Peyer's patch (tissue), 4 donors: ENCODE measurements around the gene IFNL4. TPM values are rescaled to one million over a fixed set of nuclear protein-coding genes. Genes with fewer than 3 reads are reported as not detected.
A peak's percentile ranks its signal among the peaks of the same experiment; 100 is the strongest.
"Not testable (repeated sequence)": the region's sequence is repeated elsewhere in the genome, so short reads cannot be mapped to it uniquely, and the experiment has no call there.

Source experiments
- DNase-seq, 3 donors: peaks; one replicate each; pipeline ENCODE4 v3.0.0-alpha.2; 2017 to 2019
- H3K27ac ChIP-seq, 4 donors: fragments of 200-600 bp; sonication (generic); one replicate each; pipeline ENCODE4 v1.5.1; 2016 to 2019
- H3K27me3 ChIP-seq, 2 donors: fragments of 200-600 bp; sonication (generic); one replicate each; pipeline ENCODE4 v1.5.1; 2019
- H3K36me3 ChIP-seq, 3 donors: fragments of 200-600 bp; sonication (generic); one replicate each; pipeline ENCODE4 v1.5.1; 2016 to 2019
- H3K4me1 ChIP-seq, 4 donors: fragments of 200-600 bp; sonication (generic); one replicate each; pipeline ENCODE4 v1.5.1; 2016 to 2019
- H3K4me3 ChIP-seq, 4 donors: fragments of 200-600 bp; sonication (generic); 1 replicate in 3 of 4; 2 replicates in 1 of 4; pipeline ENCODE4 v1.5.1; 2016 to 2019; ENCODE audit warnings: mild to moderate bottlenecking in 1 of 4
- H3K9me3 ChIP-seq, 4 donors: fragments of 200-600 bp; sonication (generic); one replicate each; pipeline ENCODE4 v1.5.1; 2016 to 2019; ENCODE audit warnings: mild to moderate bottlenecking in 1 of 4
- POLR2A ChIP-seq, 2 donors: fragments of 450-650 bp; IDR thresholded peaks; one replicate each; pipeline ENCODE4 v1.5.1; 2017; ENCODE audit warnings: antibody characterized with exemption in 2 of 2, mild to moderate bottlenecking in 2 of 2, moderate library complexity in 2 of 2
- total RNA-seq, 4 donors: library from RNA; depleted of rRNA; stranded (reverse); fragments of >200 nt; gene quantifications; one replicate each; pipeline ENCODE4 v1.1.0, GENCODE V29; 2016
- TF ChIP-seq, protein P1 (sequence below), 6 experiments: fragments of 450-650 bp in 4 of 6; fragments of 200-600 bp in 2 of 6; sonication (generic) in 1 of 6; IDR thresholded peaks; one replicate each; pipeline ENCODE4 v1.5.1; 2017 to 2019; ENCODE audit warnings: antibody characterized with exemption in 6 of 6, mild to moderate bottlenecking in 3 of 6, moderate library complexity in 1 of 6

IFNL4 gene
- total RNA-seq, 4 donors from 2014 or later: not detected

DNA sequence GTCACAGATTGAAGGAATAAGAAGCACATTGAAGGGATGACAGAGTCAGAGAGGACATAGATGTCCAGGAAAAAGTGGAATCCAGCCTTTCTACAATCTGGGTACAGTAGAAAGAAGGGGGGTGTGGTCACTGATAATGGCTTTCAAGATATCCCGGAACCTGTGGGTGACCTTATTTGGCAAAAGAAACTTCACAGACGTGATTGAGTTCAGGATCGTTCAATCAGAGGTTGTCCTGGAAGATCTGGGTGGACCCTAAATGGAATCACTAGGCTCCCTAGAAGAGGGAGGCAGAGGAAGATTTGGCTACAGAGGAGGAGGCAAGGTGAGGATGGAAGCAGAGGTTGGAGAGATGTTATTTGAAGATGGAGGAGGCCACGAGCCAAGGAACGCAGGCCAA lies 31.6 kb downstream of the IFNL4 start:
- H3K36me3 ChIP-seq: no peaks in the 10 kb centered on the region
- no peak for DNase-seq
- H3K9me3 ChIP-seq: no peaks in the 10 kb centered on the region
- H3K27me3 ChIP-seq: no peaks in the 10 kb centered on the region
- TF ChIP-seq, protein P1, sequence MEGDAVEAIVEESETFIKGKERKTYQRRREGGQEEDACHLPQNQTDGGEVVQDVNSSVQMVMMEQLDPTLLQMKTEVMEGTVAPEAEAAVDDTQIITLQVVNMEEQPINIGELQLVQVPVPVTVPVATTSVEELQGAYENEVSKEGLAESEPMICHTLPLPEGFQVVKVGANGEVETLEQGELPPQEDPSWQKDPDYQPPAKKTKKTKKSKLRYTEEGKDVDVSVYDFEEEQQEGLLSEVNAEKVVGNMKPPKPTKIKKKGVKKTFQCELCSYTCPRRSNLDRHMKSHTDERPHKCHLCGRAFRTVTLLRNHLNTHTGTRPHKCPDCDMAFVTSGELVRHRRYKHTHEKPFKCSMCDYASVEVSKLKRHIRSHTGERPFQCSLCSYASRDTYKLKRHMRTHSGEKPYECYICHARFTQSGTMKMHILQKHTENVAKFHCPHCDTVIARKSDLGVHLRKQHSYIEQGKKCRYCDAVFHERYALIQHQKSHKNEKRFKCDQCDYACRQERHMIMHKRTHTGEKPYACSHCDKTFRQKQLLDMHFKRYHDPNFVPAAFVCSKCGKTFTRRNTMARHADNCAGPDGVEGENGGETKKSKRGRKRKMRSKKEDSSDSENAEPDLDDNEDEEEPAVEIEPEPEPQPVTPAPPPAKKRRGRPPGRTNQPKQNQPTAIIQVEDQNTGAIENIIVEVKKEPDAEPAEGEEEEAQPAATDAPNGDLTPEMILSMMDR (IDR thresholded peaks at IDR 0.05): no peak
- no peak overlapping the region for H3K4me3 ChIP-seq
- H3K27ac ChIP-seq: no peak overlapping the region
- H3K4me1 ChIP-seq: no peaks in the 10 kb centered on the region

- H3K27ac ChIP-seq, H3K4me3 ChIP-seq, DNase-seq, H3K9me3 ChIP-seq, H3K36me3 ChIP-seq, H3K27me3 ChIP-seq, H3K4me1 ChIP-seq: not testable (repeated sequence)
Measured at GRCh38 chr19:39215323-39215722, 33.3 kb downstream of the IFNL4 start.

DNA sequence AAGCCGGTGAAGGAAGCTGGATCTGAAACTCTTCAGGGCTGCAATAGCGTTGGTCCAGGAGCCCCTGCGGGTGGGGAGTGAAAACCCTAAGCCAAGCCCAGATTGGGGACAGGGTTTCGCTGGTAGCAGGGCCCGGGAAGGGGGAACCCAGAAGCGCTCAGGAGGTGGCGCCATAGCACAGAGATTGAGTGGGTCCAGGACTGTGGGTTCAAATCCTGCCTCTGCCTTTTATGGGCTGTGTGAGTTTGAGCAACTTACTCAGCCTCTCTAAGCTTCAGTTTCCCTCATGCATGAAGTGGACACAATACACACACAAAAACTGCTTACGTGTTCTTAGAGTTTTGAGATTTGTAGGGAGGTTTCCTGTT lies 36.3 kb downstream of the IFNL4 start:
- no peaks in the 10 kb centered on the region for H3K27me3 ChIP-seq
- TF ChIP-seq, protein P1 (IDR thresholded peaks at IDR 0.05): peak in 4 of 6 experiments; percentile 31 to 50 (median 44)
- TF ChIP-seq POLR2A (IDR thresholded peaks at IDR 0.05): no peak
- no peaks in the 10 kb centered on the region for H3K9me3 ChIP-seq
- H3K4me1 ChIP-seq: no peaks in the 10 kb centered on the region
- H3K27ac ChIP-seq: no peak overlapping the region
- H3K4me3 ChIP-seq: no peak overlapping the region
- no peaks in the 10 kb centered on the region for H3K36me3 ChIP-seq
- peak; percentile 36 to 72 (median 51) for DNase-seq

- Histone ChIP-seq H3K27me3 (no peaks in the 10 kb centered on the region), H3K36me3 (no peaks in the 10 kb centered on the region), H3K9me3 (no peaks in the 10 kb centered on the region), H3K27ac (no peak overlapping the region), H3K4me3 (no peak overlapping the region), H3K4me1 (no peaks in the 10 kb centered on the region)
- TF ChIP-seq, protein P1 (IDR thresholded peaks at IDR 0.05): no peak
- TF ChIP-seq POLR2A (IDR thresholded peaks at IDR 0.05): no peak
- no peak for DNase-seq
Measured at GRCh38 chr19:39211731-39212374, 36.8 kb downstream of the IFNL4 start.

GRCh38 chr19:39209196-39209595 lies 39.5 kb downstream of the IFNL4 start:
- Histone ChIP-seq H3K4me3 (no peak overlapping the region), H3K9me3 (no peaks in the 10 kb centered on the region), H3K4me1 (no peaks in the 10 kb centered on the region), H3K27me3 (peaks cover 0 to under 1% of the 10 kb centered on the region in 2 donors), H3K27ac (no peak overlapping the region), H3K36me3 (no peaks in the 10 kb centered on the region)
- TF ChIP-seq POLR2A (IDR thresholded peaks at IDR 0.05): no peak
- TF ChIP-seq, protein P1 (IDR thresholded peaks at IDR 0.05): no peak
- DNase-seq: no peak

DNA sequence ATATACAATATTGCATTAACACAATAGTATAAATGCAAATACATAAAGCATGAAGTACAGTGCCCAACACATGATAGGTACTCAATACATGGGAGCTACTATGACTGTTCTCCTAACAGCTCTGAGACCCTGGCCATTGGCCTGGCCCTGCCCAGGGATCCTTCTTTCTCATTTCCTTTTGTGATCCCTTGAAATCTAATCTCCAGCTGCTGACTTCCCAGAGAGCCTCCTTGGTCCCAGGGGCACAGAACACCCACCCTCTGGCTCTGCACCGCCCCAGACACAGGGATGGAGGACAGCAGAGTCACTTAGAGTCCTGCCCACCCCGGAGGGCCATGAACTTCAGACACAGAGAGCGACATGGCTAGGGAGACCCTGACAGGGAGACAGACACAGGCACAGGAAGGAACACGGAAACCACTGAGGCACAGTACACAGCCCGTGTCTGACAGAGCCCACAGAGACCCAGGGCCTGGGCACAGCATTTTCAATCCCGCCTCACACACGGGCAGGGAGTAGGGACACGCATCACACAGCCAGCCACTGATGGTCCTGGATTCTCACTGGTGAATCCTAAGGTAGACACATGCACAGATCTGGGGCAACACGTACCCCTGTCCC lies 40.4 kb downstream of the IFNL4 start:
- no peak for TF ChIP-seq POLR2A (IDR thresholded peaks at IDR 0.05)
- no peak overlapping the region for H3K27ac ChIP-seq

More for the DNA sequence above, 40.4 kb downstream of the IFNL4 start:
- peaks cover 0 to 9% of the 10 kb centered on the region in 2 donors for H3K27me3 ChIP-seq
- no peaks in the 10 kb centered on the region for H3K36me3 ChIP-seq
- no peak overlapping the region for H3K4me3 ChIP-seq
- H3K9me3 ChIP-seq: no peaks in the 10 kb centered on the region
- no peaks in the 10 kb centered on the region for H3K4me1 ChIP-seq
- DNase-seq: no peak
